ENCODE results near the gene VCAM1. TPM values are rescaled to one million over a fixed set of nuclear protein-coding genes. Genes with fewer than 3 reads are reported as not detected.

VCAM1 gene
- total RNA-seq, 1 donor from 2014 or later: 2.1 TPM

DNA sequence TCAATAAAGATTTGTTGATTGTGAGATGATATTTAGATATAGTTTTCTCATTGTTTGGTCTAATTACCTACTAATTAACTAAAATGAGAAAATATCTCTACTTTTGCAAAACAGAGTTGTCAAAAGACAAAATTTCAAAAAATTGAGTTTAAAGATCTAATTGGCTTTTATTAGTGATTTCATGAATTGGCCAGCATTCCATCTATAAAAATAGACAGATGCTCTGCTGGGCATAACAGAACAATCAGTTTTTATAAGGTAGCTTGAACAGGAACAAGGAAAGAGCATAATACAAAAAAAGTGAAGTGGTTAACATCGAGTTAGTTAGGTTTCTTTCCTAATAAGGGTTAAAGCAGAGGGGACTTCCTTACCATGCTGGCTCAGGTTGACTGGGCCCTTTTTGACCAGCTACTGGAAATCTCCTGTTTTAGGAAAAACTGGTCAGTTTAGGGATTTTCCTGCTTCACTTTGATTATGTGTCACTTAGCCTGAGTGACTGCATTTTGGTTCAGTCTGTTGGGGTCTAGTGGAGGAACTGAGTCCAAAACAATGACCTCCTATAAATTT lies 63.0 kb downstream of the VCAM1 start:
- no peak overlapping the region for H3K4me3 Mint-ChIP-seq
- no peaks in the 10 kb centered on the region for H3K36me3 Mint-ChIP-seq
- H3K27ac ChIP-seq: no peak overlapping the region
- peaks cover under 1% of the 10 kb centered on the region for H3K4me1 ChIP-seq
- H3K9me3 Mint-ChIP-seq: peaks cover 11% of the 10 kb centered on the region
- H3K9me3 ChIP-seq (ENCODE audit: low read depth): no peaks in the 10 kb centered on the region
- H3K4me2 ChIP-seq: no peak overlapping the region
- H2AFZ ChIP-seq (replicated peaks): no peak overlapping the region
- H3K27ac Mint-ChIP-seq: no peak overlapping the region
- H3K27me3 ChIP-seq: no peaks in the 10 kb centered on the region
- TF ChIP-seq EZH2 (IDR thresholded peaks at IDR 0.05): no peak
- TF ChIP-seq, protein P1, sequence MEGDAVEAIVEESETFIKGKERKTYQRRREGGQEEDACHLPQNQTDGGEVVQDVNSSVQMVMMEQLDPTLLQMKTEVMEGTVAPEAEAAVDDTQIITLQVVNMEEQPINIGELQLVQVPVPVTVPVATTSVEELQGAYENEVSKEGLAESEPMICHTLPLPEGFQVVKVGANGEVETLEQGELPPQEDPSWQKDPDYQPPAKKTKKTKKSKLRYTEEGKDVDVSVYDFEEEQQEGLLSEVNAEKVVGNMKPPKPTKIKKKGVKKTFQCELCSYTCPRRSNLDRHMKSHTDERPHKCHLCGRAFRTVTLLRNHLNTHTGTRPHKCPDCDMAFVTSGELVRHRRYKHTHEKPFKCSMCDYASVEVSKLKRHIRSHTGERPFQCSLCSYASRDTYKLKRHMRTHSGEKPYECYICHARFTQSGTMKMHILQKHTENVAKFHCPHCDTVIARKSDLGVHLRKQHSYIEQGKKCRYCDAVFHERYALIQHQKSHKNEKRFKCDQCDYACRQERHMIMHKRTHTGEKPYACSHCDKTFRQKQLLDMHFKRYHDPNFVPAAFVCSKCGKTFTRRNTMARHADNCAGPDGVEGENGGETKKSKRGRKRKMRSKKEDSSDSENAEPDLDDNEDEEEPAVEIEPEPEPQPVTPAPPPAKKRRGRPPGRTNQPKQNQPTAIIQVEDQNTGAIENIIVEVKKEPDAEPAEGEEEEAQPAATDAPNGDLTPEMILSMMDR (IDR thresholded peaks at IDR 0.05): no peak
- no peak for TF ChIP-seq EZH2phosphoT487 (IDR thresholded peaks at IDR 0.05)
- H3K36me3 ChIP-seq: no peaks in the 10 kb centered on the region
- H4K20me1 ChIP-seq (ENCODE audit: low read depth): no peaks in the 10 kb centered on the region
- H3K27me3 Mint-ChIP-seq (ENCODE audit: insufficient read depth, low read depth): no peaks in the 10 kb centered on the region
- H3K9ac ChIP-seq: no peak overlapping the region
- H3K4me1 Mint-ChIP-seq: peaks cover 7% of the 10 kb centered on the region
- no peak for DNase-seq (ENCODE audit: low spot score)
- no peak overlapping the region for H3K4me3 ChIP-seq
- no peaks in the 10 kb centered on the region for H3F3A ChIP-seq (ENCODE audit: low read depth)
- H3K79me2 ChIP-seq (ENCODE audit: low read depth): no peaks in the 10 kb centered on the region

DNA sequence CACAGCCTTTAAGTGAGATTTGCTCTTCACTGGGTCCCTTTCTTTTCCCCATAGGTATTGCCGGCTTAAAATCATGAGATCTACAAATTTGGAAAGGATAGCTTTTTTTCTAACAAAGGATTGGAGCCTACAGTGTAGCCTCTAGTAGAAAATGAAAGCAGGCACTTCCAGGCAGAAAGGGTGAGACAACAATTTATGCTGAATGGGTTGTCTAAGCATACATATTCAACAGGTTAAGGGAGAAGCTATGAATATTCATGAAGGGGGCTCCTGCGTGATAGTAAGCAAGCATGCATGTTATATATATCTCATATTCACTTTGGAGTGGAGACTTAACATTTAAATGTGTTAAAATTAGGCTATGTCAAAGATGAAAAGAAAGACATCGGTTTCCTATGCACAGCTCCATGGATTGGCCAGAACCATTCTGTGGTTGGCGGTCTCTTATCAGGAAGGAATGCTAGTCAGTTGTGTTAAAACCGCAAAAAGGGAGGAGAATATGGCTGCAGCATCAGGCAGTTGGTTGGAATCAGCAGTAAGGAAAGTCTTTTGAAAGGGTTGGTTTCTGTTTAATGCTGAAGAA lies 66.0 kb downstream of the VCAM1 start:
- H3K27me3 Mint-ChIP-seq (ENCODE audit: insufficient read depth, low read depth): no peaks in the 10 kb centered on the region
- no peak overlapping the region for H3K4me2 ChIP-seq
- no peaks in the 10 kb centered on the region for H3K27me3 ChIP-seq
- peaks cover 16% of the 10 kb centered on the region for H3K4me1 Mint-ChIP-seq
- no peak overlapping the region for H3K27ac ChIP-seq
- no peaks in the 10 kb centered on the region for H3F3A ChIP-seq (ENCODE audit: low read depth)
- H3K9me3 ChIP-seq (ENCODE audit: low read depth): no peaks in the 10 kb centered on the region
- H3K4me3 ChIP-seq: no peak overlapping the region
- H2AFZ ChIP-seq (replicated peaks): peak overlapping the region; percentile 88
- H3K9me3 Mint-ChIP-seq: peaks cover 9% of the 10 kb centered on the region
- no peaks in the 10 kb centered on the region for H3K36me3 ChIP-seq
- no peaks in the 10 kb centered on the region for H3K79me2 ChIP-seq (ENCODE audit: low read depth)
- H3K4me3 Mint-ChIP-seq: no peak overlapping the region
- DNase-seq (ENCODE audit: low spot score): no peak
- H3K4me1 ChIP-seq: no peaks in the 10 kb centered on the region
- no peak overlapping the region for H3K9ac ChIP-seq
- TF ChIP-seq, protein P1 (IDR thresholded peaks at IDR 0.05): no peak
- no peak for TF ChIP-seq EZH2phosphoT487 (IDR thresholded peaks at IDR 0.05)
- no peak for TF ChIP-seq EZH2 (IDR thresholded peaks at IDR 0.05)
- H4K20me1 ChIP-seq (ENCODE audit: low read depth): no peaks in the 10 kb centered on the region
- no peaks in the 10 kb centered on the region for H3K36me3 Mint-ChIP-seq
- peak overlapping the region; percentile 64 for H3K27ac Mint-ChIP-seq

DNA sequence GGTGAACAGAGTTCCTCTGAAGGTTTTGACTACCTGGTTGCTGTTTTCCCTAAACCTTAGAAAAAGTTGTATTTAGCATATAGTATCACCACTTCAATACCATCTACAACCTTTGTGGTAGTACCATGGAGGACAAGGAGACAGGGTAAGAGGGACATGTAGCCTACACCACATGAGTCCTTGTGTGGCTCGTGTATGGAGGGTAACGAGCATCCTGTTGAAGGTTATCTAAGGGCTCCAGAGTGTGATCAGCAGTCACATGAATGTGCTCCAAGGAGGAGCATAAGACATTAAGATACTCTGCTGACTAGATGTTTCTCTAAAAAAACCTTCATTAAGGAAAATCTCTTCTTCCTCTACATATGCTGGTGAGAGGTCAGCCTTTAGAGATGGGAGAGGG lies 67.3 kb downstream of the VCAM1 start:
- H3K36me3 Mint-ChIP-seq: no peaks in the 10 kb centered on the region
- DNase-seq (ENCODE audit: low spot score): no peak
- Histone ChIP-seq H2AFZ (replicated peaks) (no peak overlapping the region), H3K27ac (no peak overlapping the region), H3K27me3 (no peaks in the 10 kb centered on the region), H3K36me3 (no peaks in the 10 kb centered on the region), H3K9ac (no peak overlapping the region), H3K4me1 (no peaks in the 10 kb centered on the region), H3K79me2 (ENCODE audit: low read depth) (no peaks in the 10 kb centered on the region), H3K9me3 (ENCODE audit: low read depth) (no peaks in the 10 kb centered on the region), H3F3A (ENCODE audit: low read depth) (no peaks in the 10 kb centered on the region), H3K4me3 (no peak overlapping the region), H4K20me1 (ENCODE audit: low read depth) (no peaks in the 10 kb centered on the region), H3K4me2 (no peak overlapping the region)
- H3K4me3 Mint-ChIP-seq: no peak overlapping the region
- no peaks in the 10 kb centered on the region for H3K27me3 Mint-ChIP-seq (ENCODE audit: insufficient read depth, low read depth)
- H3K9me3 Mint-ChIP-seq: peaks cover 3% of the 10 kb centered on the region
- TF ChIP-seq EZH2 (IDR thresholded peaks at IDR 0.05) (no peak), EZH2phosphoT487 (IDR thresholded peaks at IDR 0.05) (no peak)
- no peak overlapping the region for H3K27ac Mint-ChIP-seq
- H3K4me1 Mint-ChIP-seq: peaks cover 16% of the 10 kb centered on the region

Other genes with a start within 250 kb of the VCAM1 start
- not detected in 2 replicates for gene GPR88, start 181.6 kb upstream of the VCAM1 start, total RNA-seq (ENCODE audit: low replicate concordance)
- gene EXTL2, start 175.1 kb downstream of the VCAM1 start, total RNA-seq (ENCODE audit: low replicate concordance): 60.6 and 73.3 TPM in 2 replicates
- 14.8 and 22.2 TPM in 2 replicates for gene SLC30A7, start 176.3 kb downstream of the VCAM1 start, total RNA-seq (ENCODE audit: low replicate concordance)